ENCODE results near the gene CAMK2N1. TPM values are rescaled to one million over a fixed set of nuclear protein-coding genes. Genes with fewer than 3 reads are reported as not detected.

Gene CAMK2N1
- total and polyA plus RNA-seq, 2 of the 8 experiments (the other 6 are each of a cell fraction or from before 2014, with no cell fraction given): 2.3 to 5.6 TPM

- H2BK5ac ChIP-seq (ENCODE audit: low read depth, low read length): no peak overlapping the region
- no peak overlapping the region for H2BK20ac ChIP-seq (ENCODE audit: low read length)
- H3K4me2 ChIP-seq (ENCODE audit: insufficient read depth in 1 of 2, low read depth in 2 of 2, low read length in 2 of 2): no peak overlapping the region
- H3K23ac ChIP-seq (ENCODE audit: insufficient read length): no peak overlapping the region
- no peak overlapping the region for H2BK12ac ChIP-seq (ENCODE audit: low read depth, low read length)
- no peak overlapping the region for H3K27ac ChIP-seq (ENCODE audit: low read depth, low read length)
- DNase-seq (ENCODE audit: low read depth in 1 of 2, low spot score in 2 of 2) (no peak), FAIRE-seq (no peak)
- H3K4me1 ChIP-seq (replicated peaks in 1 of 4; ENCODE audit: control insufficient read depth in 3 of 4, insufficient read depth in 4 of 4, low read length in 3 of 4): peaks cover 2 to 15% (median 5%) of the 10 kb centered on the region in 4 experiments; a peak in 5 of 7 replicates
- no peak overlapping the region for H2BK120ac ChIP-seq (replicated peaks; ENCODE audit: low read depth, low read length)
- no peak overlapping the region for H3K4ac ChIP-seq (replicated peaks; ENCODE audit: insufficient read length, low read depth, low read length)
- H3K23me2 ChIP-seq (ENCODE audit: low read depth, low read length): no peaks in the 10 kb centered on the region
- no peaks in the 10 kb centered on the region for H3K79me1 ChIP-seq (ENCODE audit: low read depth, low read length)
- TF ChIP-seq JUND (IDR thresholded peaks at IDR 0.05; ENCODE audit: low read length) (no peak), SRF (IDR thresholded peaks at IDR 0.05; ENCODE audit: low read depth, low read length) (no peak), KDM1A (IDR thresholded peaks at IDR 0.05; ENCODE audit: borderline replicate concordance, low read length) (0 out of 2 replicates have a peak, but pooled peaks have one; percentile 23)
- no peak overlapping the region for H3K9ac ChIP-seq (replicated peaks in 1 of 4; ENCODE audit: extremely low read depth in 1 of 4, low read depth in 3 of 4, low read length in 3 of 4)
- no peaks in the 10 kb centered on the region for H4K20me1 ChIP-seq (replicated peaks in 1 of 2; ENCODE audit: control insufficient read depth in 1 of 2, insufficient read depth in 2 of 2, low read length in 2 of 2)
- H3K9me3 ChIP-seq (ENCODE audit: insufficient read depth in 2 of 2, low read depth in 1 of 2, low read length in 1 of 2): no peaks in the 10 kb centered on the region
- H3K79me2 ChIP-seq (ENCODE audit: control insufficient read depth in 1 of 2, insufficient read depth in 2 of 2, low read length in 2 of 2): no peaks in the 10 kb centered on the region
- ChIA-PET CTCF (ENCODE audit: partially characterized antibody) (interaction anchor here (0.7 to 8.0 kb wide), 8 partner anchors 8 to 47 kb away, joined by 3 to 45 read pairs (median 4); no protein-coding TSS in a partner anchor), POLR2A (ENCODE audit: partially characterized antibody) (no interaction called here)
- no peak overlapping the region for H2BK15ac ChIP-seq (ENCODE audit: low read length)
- no peaks in the 10 kb centered on the region; a peak in 2 of 7 replicates for H3K27me3 ChIP-seq (replicated peaks in 1 of 4; ENCODE audit: control insufficient read depth in 3 of 4, extremely low read depth in 1 of 4, insufficient read depth in 3 of 4, low read length in 3 of 4)
- H2AK5ac ChIP-seq (ENCODE audit: low read depth, low read length): no peak overlapping the region
- H3K36me3 ChIP-seq (ENCODE audit: control insufficient read depth in 2 of 4, insufficient read depth in 4 of 4, low read length in 3 of 4): no peaks in the 10 kb centered on the region
- H3K4me3 ChIP-seq (ENCODE audit: extremely low read depth in 1 of 4, insufficient read depth in 2 of 4, low read depth in 3 of 4, low read length in 4 of 4): no peak overlapping the region
- 90% methylated on average over 7 of the region's 7 CpGs; no CpG with 5 or more reads in 1 of the 2 experiments for WGBS, 2 experiments (ENCODE audit: extremely low coverage in 1 of 2, insufficient coverage in 1 of 2, insufficient read length in 1 of 2, insufficient replicate concordance in 2 of 2, low coverage in 1 of 2, low lambda C conversion rate in 2 of 2, missing lambda C conversion rate in 1 of 2)
- no peak overlapping the region for H4K91ac ChIP-seq (replicated peaks; ENCODE audit: insufficient read length, low read length)
- H4K8ac ChIP-seq (ENCODE audit: extremely low read depth, insufficient read depth, low read length): no peak overlapping the region
- H2AFZ ChIP-seq (ENCODE audit: low read length): no peak overlapping the region
- no peak overlapping the region for H3K56ac ChIP-seq (replicated peaks; ENCODE audit: insufficient read length, low read depth, low read length)
- no peak overlapping the region for H3K14ac ChIP-seq (ENCODE audit: insufficient read length)
- H4K5ac ChIP-seq (ENCODE audit: insufficient read length, low read depth, low read length): no peak overlapping the region
- no peak overlapping the region for H3K18ac ChIP-seq (ENCODE audit: extremely low read depth, low read length)
Observed at GRCh38 chr1:20446796-20447195, 39.2 kb downstream of the CAMK2N1 start.

All from H1 (cell line).